IMR-90 (cell line): Measurements from ENCODE around the gene FOSB. TPM values are rescaled to one million over a fixed set of nuclear protein-coding genes. Genes with fewer than 3 reads are reported as not detected.

Experiments used
- ATAC-seq: fragments of 200-7000 bp; cut with Tn5 transposase; 2 replicates; pipeline ENCODE4 v1.9.1; 2020; ENCODE audit warnings: low read depth, mild to moderate bottlenecking, moderate library complexity
- BruUV-seq: library from RNA; stranded (reverse); fragments of 400-500 nt; replicated peaks from 2 replicates; lab custom pipeline; 2021; lab: Mats Ljungman, UMichigan
- CTCF ChIA-PET: fragments of 300-600 bp; formaldehyde crosslinking; extraction: SDS; loops from one replicate; lab custom pipeline; 2021; ENCODE audit warnings: antibody characterized with exemption; lab: Yijun Ruan, JAX
- POLR2A ChIA-PET: fragments of 300-600 bp; sonication (Branson Sonifier 250); formaldehyde crosslinking; loops from one replicate; lab custom pipeline; 2022; ENCODE audit warnings: antibody characterized with exemption; ENCODE audit not compliant: unreplicated experiment; lab: Charles Lee
- DNase-seq: peaks from one replicate; pipeline ENCODE4 v3.0.0; 2013
- H2AFZ ChIP-seq: replicated peaks from 2 replicates; pipeline ENCODE3; 2013; ENCODE audit warnings: low read length, mild to moderate bottlenecking; ENCODE audit not compliant: poor library complexity
- H2AK5ac ChIP-seq: 2 replicates; pipeline ENCODE4 v1.6.1; 2013; ENCODE audit warnings: low read depth, low read length, inconsistent platforms
- H2AK9ac ChIP-seq: replicated peaks from 2 replicates; pipeline ENCODE3; 2013; ENCODE audit warnings: mild to moderate bottlenecking, low read depth, low read length, moderate library complexity; ENCODE audit not compliant: poor library complexity
- H2BK120ac ChIP-seq: 2 replicates; pipeline ENCODE4 v1.6.1; 2013; ENCODE audit warnings: low read depth, low read length, inconsistent platforms
- H2BK15ac ChIP-seq: 3 replicates; pipeline ENCODE4 v1.6.1; 2013; ENCODE audit warnings: low read depth, low read length, inconsistent platforms
- H2BK20ac ChIP-seq: 2 replicates; pipeline ENCODE4 v1.6.1; 2013; ENCODE audit warnings: low read depth, mild to moderate bottlenecking, inconsistent platforms, low read length, moderate library complexity
- H2BK5ac ChIP-seq: 2 replicates; pipeline ENCODE4 v1.6.1; 2013; ENCODE audit warnings: mild to moderate bottlenecking, low read depth, low read length, inconsistent platforms; ENCODE audit not compliant: poor library complexity, severe bottlenecking
- H3K14ac ChIP-seq: replicated peaks from 2 replicates; pipeline ENCODE4 v1.6.1; 2013; ENCODE audit warnings: low read depth, low read length, inconsistent platforms
- H3K18ac ChIP-seq: 2 replicates; pipeline ENCODE4 v1.6.1; 2013; ENCODE audit warnings: low read depth, low read length, control low read depth
- H3K23ac ChIP-seq: 2 replicates; pipeline ENCODE4 v1.6.1; 2013; ENCODE audit warnings: low read depth, low read length, inconsistent platforms
- H3K27ac ChIP-seq: 2 replicates; pipeline ENCODE4 v1.5.1; 2013; ENCODE audit warnings: mild to moderate bottlenecking, control low read depth, low read length; ENCODE audit not compliant: insufficient read depth
- H3K27me3 ChIP-seq: 2 replicates; pipeline ENCODE4 v1.6.1; 2013; ENCODE audit warnings: low read length; ENCODE audit not compliant: control insufficient read depth, insufficient read depth
- H3K36me3 ChIP-seq: 2 replicates; pipeline ENCODE4 v1.6.1; 2013; ENCODE audit warnings: low read length, mixed read lengths; ENCODE audit not compliant: control insufficient read depth, insufficient read depth
- H3K4ac ChIP-seq: 2 replicates; pipeline ENCODE4 v1.6.1; 2013; ENCODE audit warnings: low read depth, low read length, inconsistent platforms
- H3K4me1 ChIP-seq: 2 replicates; pipeline ENCODE4 v1.6.1; 2013; ENCODE audit warnings: low read length, mixed read lengths; ENCODE audit not compliant: control insufficient read depth, insufficient read depth
- H3K4me2 ChIP-seq: 2 replicates; pipeline ENCODE4 v1.6.1; 2013; ENCODE audit warnings: low read depth, mild to moderate bottlenecking, control low read depth, low read length, moderate library complexity
- H3K4me3 ChIP-seq: 2 replicates; pipeline ENCODE4 v1.5.1; 2013; ENCODE audit warnings: low read depth, mild to moderate bottlenecking, control low read depth, low read length, moderate library complexity; ENCODE audit not compliant: insufficient read depth
- H3K56ac ChIP-seq: 2 replicates; pipeline ENCODE4 v1.6.1; 2013; ENCODE audit warnings: low read length, inconsistent platforms; ENCODE audit not compliant: insufficient read depth; ENCODE audit errors: extremely low read depth
- H3K79me1 ChIP-seq, 2 experiments: 2 replicates each; pipeline ENCODE4 v1.6.1; 2013; ENCODE audit warnings: low read length in 2 of 2, inconsistent platforms in 1 of 2, low read depth in 1 of 2
- H3K9ac ChIP-seq: 2 replicates; pipeline ENCODE4 v1.6.1; 2013; ENCODE audit warnings: low read depth, low read length, control low read depth
- H3K9me1 ChIP-seq: 2 replicates; pipeline ENCODE4 v1.6.1; 2013; ENCODE audit warnings: low read length, inconsistent platforms; ENCODE audit not compliant: insufficient read depth
- H3K9me3 ChIP-seq: 2 replicates; pipeline ENCODE4 v1.6.1; 2013; ENCODE audit warnings: low read length; ENCODE audit not compliant: control insufficient read depth, insufficient read depth
- H4K20me1 ChIP-seq: 2 replicates; pipeline ENCODE4 v1.6.1; 2013; ENCODE audit warnings: low read length, inconsistent platforms; ENCODE audit not compliant: insufficient read depth
- H4K5ac ChIP-seq: 2 replicates; pipeline ENCODE4 v1.6.1; 2013; ENCODE audit warnings: mild to moderate bottlenecking, low read depth, low read length, control low read depth
- H4K8ac ChIP-seq, 2 experiments: 2 replicates each; pipeline ENCODE4 v1.6.1; 2013; ENCODE audit warnings: low read depth in 2 of 2, low read length in 2 of 2, control low read depth in 1 of 2, inconsistent platforms in 1 of 2
- H4K91ac ChIP-seq: 2 replicates; pipeline ENCODE4 v1.6.1; 2013; ENCODE audit warnings: low read depth, low read length, inconsistent platforms; ENCODE audit not compliant: insufficient read depth
- CEBPB ChIP-seq: IDR thresholded peaks from 2 replicates; pipeline ENCODE4 v1.6.1; 2012; ENCODE audit warnings: low read depth, low read length, improper control_type of control experiment
- CHD1 ChIP-seq: IDR thresholded peaks from 2 replicates; pipeline ENCODE4 v1.6.1; 2012; ENCODE audit warnings: low read depth, low read length, improper control_type of control experiment
- CTCF ChIP-seq: conservative IDR thresholded peaks from 2 replicates; pipeline ENCODE4 v1.5.1; 2012; ENCODE audit warnings: mild to moderate bottlenecking, low read depth, low read length, improper control_type of control experiment
- ELK1 ChIP-seq: fragments of 150-350 bp; IDR thresholded peaks from 2 replicates; pipeline ENCODE4 v1.6.1; 2016; ENCODE audit warnings: low read depth, mild to moderate bottlenecking, low read length, moderate library complexity, borderline replicate concordance
- MAZ ChIP-seq: IDR thresholded peaks from 2 replicates; pipeline ENCODE4 v1.6.1; 2012; ENCODE audit warnings: low read depth, mild to moderate bottlenecking, low read length, improper control_type of control experiment, moderate library complexity, borderline replicate concordance
- MXI1 ChIP-seq: IDR thresholded peaks from 2 replicates; pipeline ENCODE4 v1.6.1; 2012; ENCODE audit warnings: low read depth, mild to moderate bottlenecking, low read length, moderate library complexity, borderline replicate concordance
- NFE2L2 ChIP-seq: fragments of 150-350 bp; IDR thresholded peaks from 2 replicates; pipeline ENCODE4 v1.6.1; 2016; ENCODE audit warnings: low read depth, mild to moderate bottlenecking, low read length
- RAD21 ChIP-seq: IDR thresholded peaks from 2 replicates; pipeline ENCODE4 v1.6.1; 2012; ENCODE audit warnings: low read length, improper control_type of control experiment
- RCOR1 ChIP-seq: IDR thresholded peaks from 2 replicates; pipeline ENCODE4 v1.6.1; 2012; ENCODE audit warnings: mild to moderate bottlenecking, low read length, improper control_type of control experiment; ENCODE audit not compliant: insufficient replicate concordance
- SMC3 ChIP-seq: fragments of 150-350 bp; IDR thresholded peaks from 2 replicates; pipeline ENCODE4 v1.6.1; 2016; ENCODE audit warnings: low read depth, mild to moderate bottlenecking, antibody characterized with exemption, low read length, moderate library complexity
- WGBS, 2 experiments: methylation state at CpG; one replicate each; pipeline versions ENCODE4 v1.1.5 to v1.1.7; 2013; ENCODE audit warnings: missing lambda C conversion rate in 2 of 2; ENCODE audit not compliant: insufficient read length in 1 of 2; ENCODE audit errors: extremely low coverage in 2 of 2; 5-methylcytosine and 5-hydroxymethylcytosine counted together
- dilution Hi-C: fragments of 300-500 bp; cut with HindIII; formaldehyde crosslinking; loops from one replicate; pipeline ENCODE4 v1.14.3; 2018; ENCODE audit warnings: low sequenced_read_pairs; ENCODE audit not compliant: unreplicated experiment
- in situ Hi-C: fragments of 300-500 bp; cut with MboI; formaldehyde crosslinking; loops from 3 replicates; pipeline ENCODE4 v1.14.3; 2019; ENCODE audit warnings: low sequenced_read_pairs, inconsistent platforms, mixed read lengths
- intact Hi-C: fragments of 100-400 bp; cut with micrococcal nuclease; formaldehyde crosslinking; loops from 2 replicates; pipeline ENCODE4 v1.10.0; 2022
- polyA plus RNA-seq, 3 experiments: library from polyadenylated mRNA; depleted of rRNA; stranded (reverse); fragments of >200 nt; gene quantifications; 2 replicates each; pipeline ENCODE4 v1.2.3, GENCODE V29; 2012; ENCODE audit warnings: low replicate concordance in 1 of 3
- total RNA-seq: library from RNA; depleted of rRNA; stranded (reverse); fragments of >200 nt; gene quantifications from 2 replicates; pipeline ENCODE4 v1.2.3, GENCODE V29; 2012

The FOSB gene
- total and polyA plus RNA-seq, 2 of the 4 experiments (the other 2 are of a cell fraction) = 11.1 to 15.6 TPM

GRCh38 chr19:45474606-45475521, 7.1 kb downstream of the FOSB start (continued):
- no peak for TF ChIP-seq MAZ
- peak; percentile 5; the same call in 1 of the 2 replicates for TF ChIP-seq NFE2L2

GRCh38 chr19:45475537-45476291, 7.9 kb downstream of the FOSB start:
- Histone ChIP-seq H4K5ac (no peak overlapping the region), H3K4me2 (no peak overlapping the region), H2AK9ac (no peak overlapping the region), H3K9ac (no peak overlapping the region), H3K4me3 (no peak overlapping the region), H3K23ac (no peak overlapping the region), H4K91ac (no peak overlapping the region), H4K8ac (no peak overlapping the region), H3K56ac (no peak overlapping the region), H3K4me1 (peaks cover 9% of the 10 kb centered on the region), H2AK5ac (no peak overlapping the region), H3K14ac (no peak overlapping the region), H3K27me3 (no peaks in the 10 kb centered on the region), H3K36me3 (no peaks in the 10 kb centered on the region), H3K9me3 (no peaks in the 10 kb centered on the region), H3K27ac (no peak overlapping the region), H3K18ac (no peak overlapping the region), H2BK5ac (no peak overlapping the region), H2BK20ac (no peak overlapping the region), H3K4ac (no peak overlapping the region), H3K79me1 (peaks cover 0 to 24% of the 10 kb centered on the region in 2 experiments; a peak in 3 of 4 replicates), H2BK15ac (no peak overlapping the region), H2BK120ac (no peak overlapping the region), H4K20me1 (no peaks in the 10 kb centered on the region; the same call in 1 of the 2 replicates), H3K9me1 (no peaks in the 10 kb centered on the region), H2AFZ (no peak overlapping the region)
- CTCF ChIA-PET = interaction anchor here (1.6 to 2.4 kb wide), 2 partner anchors 36 kb away, joined by 4 to 17 read pairs; no protein-coding TSS in a partner anchor
- in situ Hi-C loops (loop anchor here (5.0 kb wide), 1 partner anchor 33 kb away; no protein-coding TSS in a partner anchor), dilution Hi-C loops (no loop called here), intact Hi-C loops (no loop called here)
- ATAC-seq = no peak
- DNase-seq = peak; percentile 32
- BruUV-seq = no TSS peak
- POLR2A ChIA-PET = no interaction called here
- no CpG with 5 or more reads among the region's 6 CpGs for WGBS, 2 experiments
- TF ChIP-seq MXI1 (no peak), RCOR1 (no peak), NFE2L2 (no peak), CTCF (no peak), RAD21 (no peak), SMC3 (peak; percentile 21; the same call in 1 of the 2 replicates), ELK1 (no peak), MAZ (no peak), CEBPB (no peak), CHD1 (no peak)
